Mesenchymal stem cell (in vitro differentiated cells and primary cell): ENCODE measurements around the gene GMPPB.

Source experiments
- DNase-seq: peaks from one replicate; pipeline ENCODE4 v3.0.0-alpha.2; 2013
- H2AFZ ChIP-seq: one replicate; pipeline ENCODE4 v1.6.1; 2013; ENCODE audit warnings: low read depth, mild to moderate bottlenecking, control low read depth, inconsistent platforms, low read length, moderate library complexity
- H2AK5ac ChIP-seq: 2 replicates; pipeline ENCODE4 v1.6.1; 2013; ENCODE audit warnings: low read length, moderate library complexity, mild to moderate bottlenecking, inconsistent platforms; ENCODE audit not compliant: severe bottlenecking
- H2BK120ac ChIP-seq: one replicate; pipeline ENCODE4 v1.6.1; 2013; ENCODE audit warnings: low read depth, mild to moderate bottlenecking, inconsistent platforms, low read length, moderate library complexity
- H2BK12ac ChIP-seq, 2 experiments: one replicate each; pipeline ENCODE4 v1.6.1; 2013; ENCODE audit warnings: inconsistent platforms in 2 of 2, low read length in 2 of 2, mild to moderate bottlenecking in 2 of 2, moderate library complexity in 2 of 2, control low read depth in 1 of 2
- H2BK15ac ChIP-seq: one replicate; pipeline ENCODE4 v1.6.1; 2013; ENCODE audit warnings: mild to moderate bottlenecking, low read depth, inconsistent platforms; ENCODE audit not compliant: poor library complexity, severe bottlenecking
- H2BK5ac ChIP-seq: 2 replicates; pipeline ENCODE4 v1.6.1; 2013; ENCODE audit warnings: low read depth, mild to moderate bottlenecking, low read length, control low read depth, inconsistent platforms; ENCODE audit not compliant: poor library complexity, severe bottlenecking
- H3K14ac ChIP-seq, 2 experiments: one replicate each; pipeline ENCODE4 v1.6.1; 2013; ENCODE audit warnings: inconsistent platforms in 2 of 2, low read length in 2 of 2, control low read depth in 1 of 2, mild to moderate bottlenecking in 1 of 2, moderate library complexity in 1 of 2
- H3K18ac ChIP-seq, 2 experiments: one replicate each; pipeline ENCODE4 v1.6.1; 2013; ENCODE audit warnings: inconsistent platforms in 2 of 2, low read length in 2 of 2, control low read depth in 1 of 2, low read depth in 1 of 2, mild to moderate bottlenecking in 1 of 2
- H3K23ac ChIP-seq, 2 experiments: one replicate each; pipeline ENCODE4 v1.6.1; 2013; ENCODE audit warnings: inconsistent platforms in 2 of 2, low read length in 2 of 2, mild to moderate bottlenecking in 2 of 2, moderate library complexity in 2 of 2, control low read depth in 1 of 2
- H3K27ac ChIP-seq: 2 replicates; pipeline ENCODE4 v1.5.1; 2013; ENCODE audit warnings: mild to moderate bottlenecking, moderate library complexity, low read length, control low read depth, inconsistent platforms; ENCODE audit not compliant: poor library complexity, severe bottlenecking
- H3K27me3 ChIP-seq, 2 experiments: 2 replicates each; pipeline versions ENCODE4 v1.6.1 to v1.7.0; 2013; ENCODE audit warnings: low read length in 2 of 2, mild to moderate bottlenecking in 2 of 2, moderate library complexity in 2 of 2, control low read depth in 1 of 2, inconsistent platforms in 1 of 2; ENCODE audit not compliant: control insufficient read depth in 1 of 2, insufficient read depth in 1 of 2
- H3K36me3 ChIP-seq, 2 experiments: 2 replicates each; pipeline versions ENCODE4 v1.6.1 to v1.7.0; 2013; ENCODE audit warnings: low read length in 2 of 2, control low read depth in 1 of 2, inconsistent platforms in 1 of 2, low read depth in 1 of 2, mild to moderate bottlenecking in 1 of 2; ENCODE audit not compliant: insufficient read depth in 2 of 2, control insufficient read depth in 1 of 2
- H3K4ac ChIP-seq, 2 experiments: one replicate each; pipeline ENCODE4 v1.6.1; 2013; ENCODE audit warnings: inconsistent platforms in 2 of 2, low read length in 2 of 2, mild to moderate bottlenecking in 2 of 2, moderate library complexity in 2 of 2, control low read depth in 1 of 2, low read depth in 1 of 2
- H3K4me1 ChIP-seq: 2 replicates; pipeline ENCODE4 v1.6.1; 2013; ENCODE audit warnings: low read depth, low read length, control low read depth; ENCODE audit not compliant: control insufficient read depth, insufficient read depth
- H3K4me2 ChIP-seq: 2 replicates; pipeline ENCODE4 v1.6.1; 2013; ENCODE audit warnings: low read length, mild to moderate bottlenecking, inconsistent platforms; ENCODE audit not compliant: poor library complexity, severe bottlenecking
- H3K4me3 ChIP-seq, 2 experiments: 2 replicates each; pipeline versions ENCODE4 v1.5.1 to v1.7.0; 2013; ENCODE audit warnings: low read length in 2 of 2, mild to moderate bottlenecking in 2 of 2, control low read depth in 1 of 2, low read depth in 1 of 2; ENCODE audit not compliant: insufficient read depth in 1 of 2
- H3K79me1 ChIP-seq: replicated peaks from 2 replicates; pipeline ENCODE4 v1.6.1; 2013; ENCODE audit warnings: mild to moderate bottlenecking, control low read depth, low read length, inconsistent platforms; ENCODE audit not compliant: poor library complexity, severe bottlenecking
- H3K9ac ChIP-seq: 2 replicates; pipeline ENCODE4 v1.7.0; 2013; ENCODE audit warnings: mild to moderate bottlenecking, low read length, moderate library complexity
- H3K9me3 ChIP-seq: 2 replicates; pipeline ENCODE4 v1.7.0; 2013; ENCODE audit warnings: mild to moderate bottlenecking, low read length; ENCODE audit not compliant: control insufficient read depth
- H4K8ac ChIP-seq: one replicate; pipeline ENCODE4 v1.6.1; 2013; ENCODE audit warnings: inconsistent platforms, mild to moderate bottlenecking, low read length, moderate library complexity
- H4K91ac ChIP-seq: one replicate; pipeline ENCODE4 v1.6.1; 2013; ENCODE audit warnings: mild to moderate bottlenecking, low read length, inconsistent platforms
- WGBS: methylation state at CpG from one replicate; pipeline ENCODE4 v1.1.7; 2013; ENCODE audit warnings: mixed read lengths; 5-methylcytosine and 5-hydroxymethylcytosine counted together

Gene GMPPB

DNA sequence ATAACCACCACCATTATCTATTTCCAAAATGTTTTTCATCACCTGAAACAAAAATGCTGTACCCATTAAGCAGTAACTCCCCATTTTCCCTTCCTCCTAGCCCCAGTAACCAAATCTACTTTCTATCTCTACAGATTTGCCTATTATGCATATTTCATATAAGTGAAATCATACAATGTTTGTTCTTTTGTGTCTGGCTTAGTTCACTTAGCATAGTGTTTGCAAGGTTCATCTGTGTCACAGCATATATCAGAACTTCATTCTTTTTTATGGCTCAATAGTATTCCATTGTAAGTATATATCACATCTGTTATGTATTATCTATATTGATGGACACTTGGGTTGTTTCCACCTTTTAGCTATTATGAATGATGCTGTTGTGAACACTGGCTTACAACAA lies 16.7 kb upstream of the GMPPB start:
- H4K91ac ChIP-seq: no peak overlapping the region
- H3K4me1 ChIP-seq: no peaks in the 10 kb centered on the region
- H3K9me3 ChIP-seq: no peaks in the 10 kb centered on the region
- H3K79me1 ChIP-seq: peaks cover 36% of the 10 kb centered on the region
- H3K18ac ChIP-seq: no peak overlapping the region
- H3K4ac ChIP-seq: no peak overlapping the region
- no peak overlapping the region for H3K23ac ChIP-seq
- H2BK120ac ChIP-seq: no peak overlapping the region
- no peak overlapping the region for H3K4me2 ChIP-seq
- no peak overlapping the region for H2AK5ac ChIP-seq
- DNase-seq: no peak
- H3K36me3 ChIP-seq: peaks cover 39 to 73% of the 10 kb centered on the region in 2 experiments
- H4K8ac ChIP-seq: no peak overlapping the region
- H3K4me3 ChIP-seq: no peak overlapping the region
- H2BK15ac ChIP-seq: no peak overlapping the region
- no peak overlapping the region for H2BK12ac ChIP-seq
- H2BK5ac ChIP-seq: no peak overlapping the region
- no peak overlapping the region for H2AFZ ChIP-seq
- H3K14ac ChIP-seq: no peak overlapping the region
- no peaks in the 10 kb centered on the region for H3K27me3 ChIP-seq
- no peak overlapping the region for H3K27ac ChIP-seq
- no peak overlapping the region for H3K9ac ChIP-seq

DNA sequence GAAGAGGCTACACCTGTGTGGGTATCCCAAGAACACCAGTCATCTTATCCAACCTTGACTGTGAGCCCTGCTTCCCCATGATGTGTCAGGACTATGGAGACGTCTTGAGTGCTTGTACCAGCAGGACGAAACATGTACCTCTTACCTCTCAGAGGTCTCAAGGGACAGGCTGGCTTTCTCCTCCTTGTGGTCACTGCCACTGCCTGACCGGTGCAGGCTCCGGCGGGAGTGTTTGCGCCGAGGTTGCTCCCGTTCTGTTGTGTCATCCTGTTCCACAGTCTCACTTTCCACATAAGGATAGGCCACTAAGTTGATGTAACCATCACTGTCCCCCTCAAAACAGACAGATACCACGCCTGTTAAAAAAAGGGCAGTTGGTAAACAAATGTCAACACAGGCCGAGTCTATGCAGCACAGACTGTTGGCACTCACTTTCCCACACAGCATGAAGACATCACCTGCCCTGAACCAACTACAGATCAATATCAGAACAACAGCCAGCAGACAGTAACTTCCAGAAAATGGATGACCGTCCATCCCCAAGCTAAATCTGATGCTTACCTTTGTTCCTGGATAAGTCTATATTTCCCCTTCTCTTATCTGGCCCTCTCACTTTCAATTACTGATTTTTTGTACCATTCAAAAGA lies 14.4 kb upstream of the GMPPB start:
- WGBS: 97% methylated on average over 11 of the region's 11 CpGs
- no peak overlapping the region for H3K18ac ChIP-seq
- no peak for DNase-seq
- H3K27me3 ChIP-seq: no peaks in the 10 kb centered on the region
- H2AK5ac ChIP-seq: no peak overlapping the region
- H3K79me1 ChIP-seq: peaks cover 44% of the 10 kb centered on the region
- no peak overlapping the region for H3K4me2 ChIP-seq
- no peak overlapping the region for H3K23ac ChIP-seq
- H2AFZ ChIP-seq: no peak overlapping the region
- H4K8ac ChIP-seq: no peak overlapping the region
- no peak overlapping the region for H2BK15ac ChIP-seq
- H3K36me3 ChIP-seq: peaks cover 44 to 81% of the 10 kb centered on the region in 2 experiments
- no peak overlapping the region for H3K4me3 ChIP-seq
- no peak overlapping the region for H2BK5ac ChIP-seq
- H2BK12ac ChIP-seq: no peak overlapping the region
- H3K9me3 ChIP-seq: no peaks in the 10 kb centered on the region
- no peak overlapping the region for H3K14ac ChIP-seq
- H2BK120ac ChIP-seq: no peak overlapping the region
- no peaks in the 10 kb centered on the region for H3K4me1 ChIP-seq
- H3K4ac ChIP-seq: no peak overlapping the region
- peak overlapping the region; percentile 70 for H4K91ac ChIP-seq
- H3K9ac ChIP-seq: no peak overlapping the region
- no peak overlapping the region for H3K27ac ChIP-seq

DNA sequence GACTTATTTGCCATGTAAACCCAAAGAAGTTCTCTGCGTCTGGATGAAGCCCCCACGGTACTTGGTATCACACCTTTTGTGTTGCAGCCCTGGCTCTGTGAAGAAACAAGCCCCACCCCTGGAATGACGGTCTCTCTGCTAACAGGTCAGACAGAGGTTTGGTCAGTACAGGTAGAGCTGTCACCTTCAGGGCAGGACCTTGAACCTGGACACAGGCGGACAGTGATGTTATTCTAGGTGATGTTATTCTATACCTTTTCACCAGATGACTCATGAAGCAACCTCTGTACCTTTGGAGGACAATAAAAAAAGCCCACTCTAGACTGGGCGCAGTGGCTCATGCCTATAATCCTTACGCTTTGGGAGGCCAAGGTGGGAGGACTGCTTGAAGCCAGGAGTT lies 11.0 kb upstream of the GMPPB start:
- Histone ChIP-seq H3K4me2 (no peak overlapping the region), H3K79me1 (peaks cover 45% of the 10 kb centered on the region), H4K91ac (no peak overlapping the region), H3K27ac (no peak overlapping the region), H3K27me3 (no peaks in the 10 kb centered on the region), H3K23ac (no peak overlapping the region), H2BK5ac (no peak overlapping the region), H3K9me3 (no peaks in the 10 kb centered on the region), H2AK5ac (no peak overlapping the region), H3K4me3 (no peak overlapping the region), H2BK120ac (no peak overlapping the region), H2BK15ac (no peak overlapping the region), H3K36me3 (peaks cover 57 to 88% of the 10 kb centered on the region in 2 experiments), H3K4me1 (no peaks in the 10 kb centered on the region), H3K9ac (no peak overlapping the region), H3K18ac (no peak overlapping the region), H2BK12ac (no peak overlapping the region), H4K8ac (no peak overlapping the region), H3K4ac (no peak overlapping the region), H3K14ac (no peak overlapping the region), H2AFZ (no peak overlapping the region)
- no peak for DNase-seq
- WGBS: 98% methylated on average over 6 of the region's 6 CpGs

DNA sequence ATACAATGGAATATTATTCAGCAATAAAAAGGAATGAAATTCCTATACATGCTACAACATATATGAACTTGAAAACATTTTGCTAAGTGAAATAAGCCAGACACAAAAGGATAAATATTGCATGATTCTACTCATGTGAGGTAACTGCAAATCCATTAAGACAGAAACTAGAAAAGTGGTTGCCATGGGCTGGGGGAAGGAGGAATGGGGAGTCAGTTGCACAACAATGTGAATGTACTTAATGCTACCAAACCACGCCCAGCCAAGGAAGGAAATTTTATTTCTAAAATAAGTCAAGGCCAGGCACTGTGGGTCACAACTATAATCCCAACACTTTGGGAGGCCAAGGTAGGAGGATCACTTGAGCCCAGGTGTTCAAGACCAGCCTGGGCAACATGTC lies 9.8 kb upstream of the GMPPB start:
- H3K4me2 ChIP-seq: no peak overlapping the region
- H3K4ac ChIP-seq: no peak overlapping the region
- no peaks in the 10 kb centered on the region for H3K4me1 ChIP-seq
- H2BK5ac ChIP-seq: no peak overlapping the region
- H3K27me3 ChIP-seq: no peaks in the 10 kb centered on the region
- WGBS: 100% methylated on average over 1 of the region's 1 CpG
- no peak overlapping the region for H3K23ac ChIP-seq
- H4K8ac ChIP-seq: no peak overlapping the region
- no peak overlapping the region for H3K27ac ChIP-seq
- H3K9ac ChIP-seq: no peak overlapping the region
- peak; percentile 41 for DNase-seq
- H3K79me1 ChIP-seq: peaks cover 41% of the 10 kb centered on the region
- no peak overlapping the region for H3K14ac ChIP-seq
- no peak overlapping the region for H3K4me3 ChIP-seq
- H2BK120ac ChIP-seq: no peak overlapping the region
- no peak overlapping the region for H2AK5ac ChIP-seq
- H2BK15ac ChIP-seq: no peak overlapping the region
- H3K9me3 ChIP-seq: no peaks in the 10 kb centered on the region
- no peak overlapping the region for H2AFZ ChIP-seq
- H3K18ac ChIP-seq: no peak overlapping the region
- no peak overlapping the region for H2BK12ac ChIP-seq
- H4K91ac ChIP-seq: no peak overlapping the region
- peaks cover 56 to 82% of the 10 kb centered on the region in 2 experiments for H3K36me3 ChIP-seq
